Ovary (tissue), 9 donors: ENCODE data around the gene MRPL33. TPM values are rescaled to one million over a fixed set of nuclear protein-coding genes. Genes with fewer than 3 reads are reported as not detected.

Experiments
- DNase-seq, 5 donors: peaks; one replicate each; pipeline ENCODE4 v3.0.0-alpha.2; 2019 to 2020
- H3K27ac ChIP-seq, 2 donors: fragments of 200-600 bp; one replicate each; pipeline versions ENCODE4 v1.5.1 to v1.8.0; 2019 to 2022
- H3K27me3 ChIP-seq: fragments of 200-600 bp; one replicate; pipeline ENCODE4 v1.8.0; 2022
- H3K36me3 ChIP-seq: fragments of 200-600 bp; sonication (generic); one replicate; pipeline ENCODE4 v1.5.1; 2019
- H3K4me1 ChIP-seq: one replicate; pipeline ENCODE4 v1.8.1; 2013; ENCODE audit warnings: mild to moderate bottlenecking, moderate library complexity; ENCODE audit not compliant: insufficient read depth
- H3K4me3 ChIP-seq: fragments of 200-600 bp; sonication (generic); one replicate; pipeline ENCODE4 v1.5.1; 2017
- H3K9me3 ChIP-seq, 2 donors: fragments of 200-600 bp in 1 of 2; sonication (generic) in 1 of 2; one replicate each; pipeline versions ENCODE4 v1.5.1 to v1.8.1; 2013 to 2019; ENCODE audit warnings: mild to moderate bottlenecking in 1 of 2, moderate library complexity in 1 of 2
- CTCF ChIP-seq, 3 donors: fragments of 450-650 bp in 2 of 3; fragments of 200-600 bp in 1 of 3; IDR thresholded peaks; one replicate each; pipeline versions ENCODE4 v1.5.1 to v1.8.0; 2016 to 2022; ENCODE audit warnings: antibody characterized with exemption in 3 of 3, mild to moderate bottlenecking in 1 of 3
- EP300 ChIP-seq: sonication (generic); formaldehyde crosslinking; IDR thresholded peaks from one replicate; pipeline ENCODE4 v1.6.1; 2017; ENCODE audit warnings: antibody characterized with exemption
- POLR2A ChIP-seq: fragments of 450-650 bp; IDR thresholded peaks from one replicate; pipeline ENCODE4 v1.6.1; 2017; ENCODE audit warnings: antibody characterized with exemption, mild to moderate bottlenecking, moderate library complexity
- WGBS, 3 donors: extraction: QIAGEN DNeasy Blood & Tissue Kit in 1 of 3; methylation state at CpG; one replicate each; pipeline versions ENCODE4 v1.1.5 to v1.1.7; 2013 to 2017; 5-methylcytosine and 5-hydroxymethylcytosine counted together
- intact Hi-C, 4 donors: fragments of 100-400 bp; cut with DNase I; formaldehyde crosslinking; loops; one replicate each; pipeline versions ENCODE4 v1.11.0 to v1.15.1; 2022 to 2023
- polyA plus RNA-seq, 2 donors: library from polyadenylated mRNA; stranded (reverse); fragments of 200-250 nt in 1 of 2; fragments of 350-450 nt in 1 of 2; fragmentation: Illumina TruSeq in 1 of 2; extraction: RNeasy Lipid Tissue Mini Kit (QIAGEN cat#74804) in 1 of 2; gene quantifications; one replicate each; pipeline ENCODE4 v1.2.3, GENCODE V29; 2013 to 2014
- total RNA-seq, 7 donors: library from RNA; depleted of rRNA in 2 of 7; stranded (reverse); fragments of >200 nt in 2 of 7; fragmentation: NEBNext Ultra II Directional in 3 of 7; extraction: Animal tissue kit (Norgen Biotek cat#: 25700) in 3 of 7; gene quantifications; one replicate each; pipeline versions ENCODE4 v1.1.0 to v1.2.4, GENCODE V29; 2016 to 2023
- donor health status: DM: no; HTN: no; CAD: no; lungs with moderate emphysema.
- donor health status: DM: no; HTN: no; CAD: no.
- donor health status: Bipolar disorder and iron deficiency.
- donor health status: DM: yes; HTN: yes; CAD: no.
- donor health status: DM: no; HTN: no; CAD: no.
- donor health status: DM: yes; HTN: yes; CAD: no.

Gene MRPL33
- total and polyA plus RNA-seq, 9 donors = 50.5 to 246 (median 63.2) TPM

GRCh38 chr2:27815860-27816438, 44.4 kb downstream of the MRPL33 start:
- intact Hi-C loops = no loop called here

DNA sequence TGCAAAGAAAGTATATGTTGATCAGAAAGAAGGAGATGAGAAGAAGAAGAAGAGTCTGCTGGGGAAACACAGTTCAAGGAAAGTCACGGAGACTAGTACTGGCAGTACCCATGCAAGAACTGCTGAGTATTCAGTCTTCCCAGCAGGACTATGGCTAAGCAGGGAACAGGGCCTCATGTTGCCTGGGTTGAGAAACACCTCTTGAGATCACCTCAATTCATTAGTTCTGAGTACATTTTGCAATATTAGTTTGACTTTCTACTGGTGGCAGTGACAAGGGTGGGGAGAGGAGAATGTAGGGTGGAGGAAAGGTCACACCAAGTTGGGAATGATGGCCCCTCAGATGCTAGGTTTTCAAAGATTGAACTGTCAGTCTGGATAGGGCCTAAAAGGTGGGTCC, 50.5 kb downstream of the MRPL33 start:
- intact Hi-C loops = no loop called here
- no peak for TF ChIP-seq POLR2A
- TF ChIP-seq EP300 = no peak
- no peak for TF ChIP-seq CTCF (IDR thresholded peaks at IDR 0.05)
- Histone ChIP-seq H3K27me3 (no peaks in the 10 kb centered on the region), H3K27ac (no peak overlapping the region), H3K36me3 (no peaks in the 10 kb centered on the region), H3K4me3 (no peak overlapping the region), H3K4me1 (no peaks in the 10 kb centered on the region), H3K9me3 (no peaks in the 10 kb centered on the region)
- DNase-seq = no peak
- 94 to 100% (median 97%) methylated on average over 1 of the region's 1 CpG for WGBS, 3 donors

More at GRCh38 chr2:27815860-27816438, 44.4 kb downstream of the MRPL33 start:
- Histone ChIP-seq H3K9me3 (no peaks in the 10 kb centered on the region), H3K36me3 (no peaks in the 10 kb centered on the region), H3K27me3 (no peaks in the 10 kb centered on the region), H3K27ac (no peak overlapping the region), H3K4me3 (no peak overlapping the region), H3K4me1 (no peaks in the 10 kb centered on the region)
- WGBS, 3 donors = 95 to 98% (median 97%) methylated on average over 4 of the region's 4 CpGs
- DNase-seq = no peak
- TF ChIP-seq POLR2A (no peak), CTCF (IDR thresholded peaks at IDR 0.05) (no peak), EP300 (no peak)

- no peaks in the 10 kb centered on the region for H3K27me3 ChIP-seq
- H3K9me3 ChIP-seq = no peaks in the 10 kb centered on the region
- 83 to 89% (median 89%) methylated on average over 5 of the region's 5 CpGs for WGBS, 3 donors
- TF ChIP-seq CTCF (IDR thresholded peaks at IDR 0.05) (no peak), EP300 (no peak), POLR2A (no peak)
- no peak overlapping the region for H3K4me3 ChIP-seq
- DNase-seq = no peak
- intact Hi-C loops = no loop called here
- H3K4me1 ChIP-seq = no peaks in the 10 kb centered on the region
- no peak overlapping the region for H3K27ac ChIP-seq
- H3K36me3 ChIP-seq = no peaks in the 10 kb centered on the region
These were observed 51.6 kb downstream of the MRPL33 start for GRCh38 chr2:27823135-27823534.

GRCh38 chr2:27823569-27823968, 52.0 kb downstream of the MRPL33 start:
- Histone ChIP-seq H3K36me3 (no peaks in the 10 kb centered on the region), H3K27ac (no peak overlapping the region), H3K27me3 (no peaks in the 10 kb centered on the region), H3K9me3 (no peaks in the 10 kb centered on the region), H3K4me3 (no peak overlapping the region), H3K4me1 (no peaks in the 10 kb centered on the region)
- intact Hi-C loops = no loop called here
- 86 to 96% (median 90%) methylated on average over 5 of the region's 5 CpGs for WGBS, 3 donors
- no peak for DNase-seq
- TF ChIP-seq CTCF (IDR thresholded peaks at IDR 0.05) = no peak
- no peak for TF ChIP-seq EP300
- TF ChIP-seq POLR2A = no peak
